Measurements from ENCODE around the gene CDH4. TPM values are rescaled to one million over a fixed set of nuclear protein-coding genes. Genes with fewer than 3 reads are reported as not detected.

CDH4 gene
- total RNA-seq, 2 experiments from 2014 or later: not detected

DNA sequence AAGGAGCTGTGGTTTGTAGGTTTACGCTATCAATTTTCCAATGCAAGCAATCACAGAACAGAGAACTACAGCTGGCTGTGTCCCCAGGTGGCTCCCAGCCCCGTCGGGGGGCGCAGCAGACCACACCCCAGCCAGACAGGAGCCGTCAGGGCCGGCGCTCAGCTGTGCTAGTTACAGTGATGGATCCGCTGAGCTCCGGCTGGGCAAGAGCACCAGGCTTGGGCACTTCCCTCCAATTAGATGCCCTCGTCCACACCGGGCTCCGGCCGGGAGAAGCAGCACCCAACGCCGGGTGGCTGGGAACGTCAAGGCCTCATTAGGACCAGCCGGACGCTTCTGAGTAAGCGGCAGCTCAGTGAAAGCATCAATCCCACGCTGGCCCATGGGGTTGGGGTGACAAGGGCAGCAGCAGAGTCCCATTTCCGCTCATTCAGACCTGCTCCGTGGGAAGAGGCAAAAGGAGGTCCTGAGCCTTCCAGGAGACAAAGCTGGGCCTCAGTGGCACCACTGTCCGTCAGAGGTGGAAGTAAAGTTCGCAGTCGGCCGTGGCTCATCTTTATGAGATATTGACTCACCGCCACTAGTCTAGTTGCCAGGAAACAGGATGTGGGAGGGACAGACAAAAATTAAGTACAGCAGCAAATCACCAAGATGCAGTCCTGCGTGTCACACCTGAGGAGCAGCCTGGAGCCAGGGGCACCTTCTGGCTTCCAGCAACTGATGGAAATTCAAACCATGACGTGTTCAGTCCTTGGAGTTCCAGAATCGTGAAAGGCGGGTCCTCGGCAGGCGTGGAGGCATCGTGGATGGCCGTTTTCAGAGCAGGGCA lies 649.5 kb downstream of the CDH4 start:
- H3K9me3 ChIP-seq (ENCODE audit: low read length): no peaks in the 10 kb centered on the region
- no peaks in the 10 kb centered on the region for H4K20me1 ChIP-seq (ENCODE audit: insufficient read depth, low read length)
- no peak overlapping the region for H3K4me3 ChIP-seq (ENCODE audit: low read depth, low read length, poor library complexity, severe bottlenecking)
- H3K27ac ChIP-seq (ENCODE audit: low read depth, low read length, poor library complexity, severe bottlenecking): no peak overlapping the region
- no peak overlapping the region for H2AFZ ChIP-seq (ENCODE audit: low read length)
- no peaks in the 10 kb centered on the region for H3K9me2 ChIP-seq (ENCODE audit: insufficient read depth, low read length)
- H3K36me3 ChIP-seq (ENCODE audit: insufficient read depth, low read length): no peaks in the 10 kb centered on the region
- BruUV-seq (replicated peaks): no TSS peak
- no peak for DNase-seq (ENCODE audit: low spot score)
- POLR2A ChIA-PET: no interaction called here
- CTCF ChIA-PET (ENCODE audit: unreplicated experiment): no interaction called here
- H3K4me1 ChIP-seq (ENCODE audit: insufficient read depth, low read length, poor library complexity, severe bottlenecking): no peaks in the 10 kb centered on the region
- no peaks in the 10 kb centered on the region for H3K79me2 ChIP-seq (ENCODE audit: insufficient read depth, low read depth, low read length)
- intact Hi-C loops (cut with micrococcal nuclease; ENCODE audit: unreplicated experiment): no loop called here
- H3K4me2 ChIP-seq (ENCODE audit: low read length): no peak overlapping the region
- TF ChIP-seq, protein P1, sequence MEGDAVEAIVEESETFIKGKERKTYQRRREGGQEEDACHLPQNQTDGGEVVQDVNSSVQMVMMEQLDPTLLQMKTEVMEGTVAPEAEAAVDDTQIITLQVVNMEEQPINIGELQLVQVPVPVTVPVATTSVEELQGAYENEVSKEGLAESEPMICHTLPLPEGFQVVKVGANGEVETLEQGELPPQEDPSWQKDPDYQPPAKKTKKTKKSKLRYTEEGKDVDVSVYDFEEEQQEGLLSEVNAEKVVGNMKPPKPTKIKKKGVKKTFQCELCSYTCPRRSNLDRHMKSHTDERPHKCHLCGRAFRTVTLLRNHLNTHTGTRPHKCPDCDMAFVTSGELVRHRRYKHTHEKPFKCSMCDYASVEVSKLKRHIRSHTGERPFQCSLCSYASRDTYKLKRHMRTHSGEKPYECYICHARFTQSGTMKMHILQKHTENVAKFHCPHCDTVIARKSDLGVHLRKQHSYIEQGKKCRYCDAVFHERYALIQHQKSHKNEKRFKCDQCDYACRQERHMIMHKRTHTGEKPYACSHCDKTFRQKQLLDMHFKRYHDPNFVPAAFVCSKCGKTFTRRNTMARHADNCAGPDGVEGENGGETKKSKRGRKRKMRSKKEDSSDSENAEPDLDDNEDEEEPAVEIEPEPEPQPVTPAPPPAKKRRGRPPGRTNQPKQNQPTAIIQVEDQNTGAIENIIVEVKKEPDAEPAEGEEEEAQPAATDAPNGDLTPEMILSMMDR (conservative IDR thresholded peaks at IDR 0.05; ENCODE audit: low read length): no peak
- no peak for TF ChIP-seq EZH2phosphoT487 (IDR thresholded peaks at IDR 0.05; ENCODE audit: borderline replicate concordance, low read depth, low read length)

DNA sequence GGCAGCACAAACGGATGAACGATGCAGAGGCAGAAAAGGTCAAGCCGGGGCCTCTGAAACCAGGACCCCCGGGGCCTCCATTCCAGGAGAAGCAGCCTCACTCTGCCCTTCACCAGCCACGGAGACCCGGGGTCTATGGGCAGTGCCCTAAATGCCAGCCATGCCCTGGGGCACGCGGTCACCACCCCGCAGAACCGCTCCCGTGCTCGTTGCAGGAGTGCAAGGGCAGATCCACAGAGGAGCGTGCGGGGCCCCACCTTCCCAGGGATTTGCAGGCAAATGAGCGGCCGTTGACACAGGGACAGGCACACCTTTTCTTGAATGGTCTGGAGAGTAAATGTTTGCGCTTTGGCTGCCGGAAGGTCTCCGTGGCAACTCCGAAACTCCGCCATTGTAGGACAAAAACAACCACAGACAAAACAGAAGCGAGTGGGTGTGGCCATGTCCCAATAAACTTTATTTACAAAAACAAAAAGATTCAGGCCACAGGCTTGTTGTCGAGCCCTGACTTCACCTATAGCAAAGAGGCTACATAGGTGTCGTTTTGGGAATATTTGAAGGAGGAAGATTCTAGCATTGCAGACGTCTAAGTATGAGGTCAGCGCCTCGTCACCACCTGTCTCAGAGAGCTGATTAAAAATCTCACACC lies 650.3 kb downstream of the CDH4 start:
- ChIA-PET POLR2A (no interaction called here), CTCF (ENCODE audit: unreplicated experiment) (no interaction called here)
- H3K9me2 ChIP-seq (ENCODE audit: insufficient read depth, low read length): no peaks in the 10 kb centered on the region
- no TSS peak for BruUV-seq (replicated peaks)
- intact Hi-C loops (cut with micrococcal nuclease; ENCODE audit: unreplicated experiment): no loop called here
- H3K27ac ChIP-seq (ENCODE audit: low read depth, low read length, poor library complexity, severe bottlenecking): no peak overlapping the region
- H3K36me3 ChIP-seq (ENCODE audit: insufficient read depth, low read length): no peaks in the 10 kb centered on the region
- H3K79me2 ChIP-seq (ENCODE audit: insufficient read depth, low read depth, low read length): no peaks in the 10 kb centered on the region
- no peak overlapping the region for H3K4me3 ChIP-seq (ENCODE audit: low read depth, low read length, poor library complexity, severe bottlenecking)
- H3K4me1 ChIP-seq (ENCODE audit: insufficient read depth, low read length, poor library complexity, severe bottlenecking): no peaks in the 10 kb centered on the region
- no peak for DNase-seq (ENCODE audit: low spot score)
- no peaks in the 10 kb centered on the region for H4K20me1 ChIP-seq (ENCODE audit: insufficient read depth, low read length)
- no peak overlapping the region for H3K4me2 ChIP-seq (ENCODE audit: low read length)
- H2AFZ ChIP-seq (ENCODE audit: low read length): no peak overlapping the region
- TF ChIP-seq, protein P1 (conservative IDR thresholded peaks at IDR 0.05; ENCODE audit: low read length): no peak
- no peak for TF ChIP-seq EZH2phosphoT487 (IDR thresholded peaks at IDR 0.05; ENCODE audit: borderline replicate concordance, low read depth, low read length)
- H3K9me3 ChIP-seq (ENCODE audit: low read length): no peaks in the 10 kb centered on the region

Measured in OCI-LY7 (cell line).